PC-9 (cell line): ENCODE results near the gene LRG1.

Source experiments
- EZH2 ChIP-seq: fragments of 200-600 bp; sonication (generic); IDR thresholded peaks from 2 replicates; pipeline ENCODE4 v1.8.0; 2017; ENCODE audit warnings: antibody characterized with exemption, low read depth
- TF ChIP-seq, protein P1 (sequence below): fragments of 200-600 bp; sonication (generic); conservative IDR thresholded peaks from 2 replicates; pipeline ENCODE4 v1.6.1; 2017; ENCODE audit warnings: mixed run types, antibody characterized with exemption, mild to moderate bottlenecking, moderate library complexity

- TF ChIP-seq EZH2: no peak
- TF ChIP-seq, protein P1, sequence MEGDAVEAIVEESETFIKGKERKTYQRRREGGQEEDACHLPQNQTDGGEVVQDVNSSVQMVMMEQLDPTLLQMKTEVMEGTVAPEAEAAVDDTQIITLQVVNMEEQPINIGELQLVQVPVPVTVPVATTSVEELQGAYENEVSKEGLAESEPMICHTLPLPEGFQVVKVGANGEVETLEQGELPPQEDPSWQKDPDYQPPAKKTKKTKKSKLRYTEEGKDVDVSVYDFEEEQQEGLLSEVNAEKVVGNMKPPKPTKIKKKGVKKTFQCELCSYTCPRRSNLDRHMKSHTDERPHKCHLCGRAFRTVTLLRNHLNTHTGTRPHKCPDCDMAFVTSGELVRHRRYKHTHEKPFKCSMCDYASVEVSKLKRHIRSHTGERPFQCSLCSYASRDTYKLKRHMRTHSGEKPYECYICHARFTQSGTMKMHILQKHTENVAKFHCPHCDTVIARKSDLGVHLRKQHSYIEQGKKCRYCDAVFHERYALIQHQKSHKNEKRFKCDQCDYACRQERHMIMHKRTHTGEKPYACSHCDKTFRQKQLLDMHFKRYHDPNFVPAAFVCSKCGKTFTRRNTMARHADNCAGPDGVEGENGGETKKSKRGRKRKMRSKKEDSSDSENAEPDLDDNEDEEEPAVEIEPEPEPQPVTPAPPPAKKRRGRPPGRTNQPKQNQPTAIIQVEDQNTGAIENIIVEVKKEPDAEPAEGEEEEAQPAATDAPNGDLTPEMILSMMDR: no peak
These were observed 24.1 kb downstream of the LRG1 start for GRCh38 chr19:4515732-4516131.
